Panc1 (cell line): ENCODE measurements around the gene OR51B4.
"Not testable (repeated sequence)": the region's sequence is repeated elsewhere in the genome, so short reads cannot be mapped to it uniquely, and the experiment has no call there.

Source experiments
- TF ChIP-seq, protein P1 (sequence below): fragments of 450-650 bp; IDR thresholded peaks from 2 replicates; pipeline ENCODE4 v1.5.1; 2017; ENCODE audit warnings: mild to moderate bottlenecking
- TF ChIP-seq, protein P2 (sequence below), 2 experiments: IDR thresholded peaks; 2 replicates each; pipeline ENCODE4 v1.6.1; 2011 to 2012; ENCODE audit warnings: low read depth in 2 of 2, control low read depth in 1 of 2, low read length in 1 of 2, mild to moderate bottlenecking in 1 of 2, moderate library complexity in 1 of 2; ENCODE audit not compliant: insufficient read depth in 1 of 2

DNA sequence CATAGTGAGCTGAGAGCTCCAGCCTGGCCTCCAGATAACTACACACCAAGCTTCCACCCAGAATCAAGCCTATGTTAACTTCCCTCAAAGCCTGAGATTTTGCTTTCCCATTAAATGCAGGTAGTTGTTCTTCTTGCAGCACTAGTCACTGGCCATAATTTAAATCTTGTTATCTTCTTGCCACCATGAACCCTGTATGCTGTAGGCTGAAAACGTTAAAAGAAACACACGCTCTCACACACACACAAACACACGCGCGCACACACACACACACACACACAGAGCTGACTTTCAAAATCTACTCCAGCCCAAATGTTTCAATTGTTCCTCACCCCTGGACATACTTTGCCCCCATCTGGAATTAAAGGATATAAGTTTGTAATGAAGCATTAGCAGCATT, 48.3 kb downstream of the OR51B4 start:
- TF ChIP-seq, protein P1, sequence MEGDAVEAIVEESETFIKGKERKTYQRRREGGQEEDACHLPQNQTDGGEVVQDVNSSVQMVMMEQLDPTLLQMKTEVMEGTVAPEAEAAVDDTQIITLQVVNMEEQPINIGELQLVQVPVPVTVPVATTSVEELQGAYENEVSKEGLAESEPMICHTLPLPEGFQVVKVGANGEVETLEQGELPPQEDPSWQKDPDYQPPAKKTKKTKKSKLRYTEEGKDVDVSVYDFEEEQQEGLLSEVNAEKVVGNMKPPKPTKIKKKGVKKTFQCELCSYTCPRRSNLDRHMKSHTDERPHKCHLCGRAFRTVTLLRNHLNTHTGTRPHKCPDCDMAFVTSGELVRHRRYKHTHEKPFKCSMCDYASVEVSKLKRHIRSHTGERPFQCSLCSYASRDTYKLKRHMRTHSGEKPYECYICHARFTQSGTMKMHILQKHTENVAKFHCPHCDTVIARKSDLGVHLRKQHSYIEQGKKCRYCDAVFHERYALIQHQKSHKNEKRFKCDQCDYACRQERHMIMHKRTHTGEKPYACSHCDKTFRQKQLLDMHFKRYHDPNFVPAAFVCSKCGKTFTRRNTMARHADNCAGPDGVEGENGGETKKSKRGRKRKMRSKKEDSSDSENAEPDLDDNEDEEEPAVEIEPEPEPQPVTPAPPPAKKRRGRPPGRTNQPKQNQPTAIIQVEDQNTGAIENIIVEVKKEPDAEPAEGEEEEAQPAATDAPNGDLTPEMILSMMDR: not testable (repeated sequence)
- TF ChIP-seq, protein P2, sequence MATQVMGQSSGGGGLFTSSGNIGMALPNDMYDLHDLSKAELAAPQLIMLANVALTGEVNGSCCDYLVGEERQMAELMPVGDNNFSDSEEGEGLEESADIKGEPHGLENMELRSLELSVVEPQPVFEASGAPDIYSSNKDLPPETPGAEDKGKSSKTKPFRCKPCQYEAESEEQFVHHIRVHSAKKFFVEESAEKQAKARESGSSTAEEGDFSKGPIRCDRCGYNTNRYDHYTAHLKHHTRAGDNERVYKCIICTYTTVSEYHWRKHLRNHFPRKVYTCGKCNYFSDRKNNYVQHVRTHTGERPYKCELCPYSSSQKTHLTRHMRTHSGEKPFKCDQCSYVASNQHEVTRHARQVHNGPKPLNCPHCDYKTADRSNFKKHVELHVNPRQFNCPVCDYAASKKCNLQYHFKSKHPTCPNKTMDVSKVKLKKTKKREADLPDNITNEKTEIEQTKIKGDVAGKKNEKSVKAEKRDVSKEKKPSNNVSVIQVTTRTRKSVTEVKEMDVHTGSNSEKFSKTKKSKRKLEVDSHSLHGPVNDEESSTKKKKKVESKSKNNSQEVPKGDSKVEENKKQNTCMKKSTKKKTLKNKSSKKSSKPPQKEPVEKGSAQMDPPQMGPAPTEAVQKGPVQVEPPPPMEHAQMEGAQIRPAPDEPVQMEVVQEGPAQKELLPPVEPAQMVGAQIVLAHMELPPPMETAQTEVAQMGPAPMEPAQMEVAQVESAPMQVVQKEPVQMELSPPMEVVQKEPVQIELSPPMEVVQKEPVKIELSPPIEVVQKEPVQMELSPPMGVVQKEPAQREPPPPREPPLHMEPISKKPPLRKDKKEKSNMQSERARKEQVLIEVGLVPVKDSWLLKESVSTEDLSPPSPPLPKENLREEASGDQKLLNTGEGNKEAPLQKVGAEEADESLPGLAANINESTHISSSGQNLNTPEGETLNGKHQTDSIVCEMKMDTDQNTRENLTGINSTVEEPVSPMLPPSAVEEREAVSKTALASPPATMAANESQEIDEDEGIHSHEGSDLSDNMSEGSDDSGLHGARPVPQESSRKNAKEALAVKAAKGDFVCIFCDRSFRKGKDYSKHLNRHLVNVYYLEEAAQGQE (IDR thresholded peaks at IDR 0.05; ENCODE audit: insufficient read depth in 1 of 2, low read depth in 2 of 2, low read length in 1 of 2): not testable (repeated sequence)
